Body of pancreas (tissue), 4 donors: ENCODE results near the gene ADGRD2. TPM values are rescaled to one million over a fixed set of nuclear protein-coding genes. Genes with fewer than 3 reads are reported as not detected.

Source experiments
- ATAC-seq: fragments of 150-250 bp; one replicate; pipeline ENCODE4 v1.9.1; 2016
- DNase-seq, 4 donors: peaks; one replicate each; pipeline ENCODE4 v3.0.0-alpha.2; 2019
- H3K27ac ChIP-seq, 4 donors: fragments of 200-600 bp; sonication (generic); 1 replicate in 3 of 4; 2 replicates in 1 of 4; pipeline versions ENCODE4 v1.5.1 to v1.6.1; 2016 to 2019; ENCODE audit warnings: mild to moderate bottlenecking in 1 of 4, mixed read lengths in 1 of 4, moderate library complexity in 1 of 4
- H3K27me3 ChIP-seq, 2 donors: fragments of 200-600 bp; sonication (generic); one replicate each; pipeline ENCODE4 v1.6.0; 2016; ENCODE audit warnings: mild to moderate bottlenecking in 1 of 2
- H3K36me3 ChIP-seq, 2 donors: fragments of 200-600 bp; sonication (generic); replicated peaks in 1 of 2; 2 replicates each; pipeline ENCODE4 v1.5.1; 2016; ENCODE audit warnings: low read depth in 2 of 2; ENCODE audit not compliant: insufficient read depth in 1 of 2
- H3K4me1 ChIP-seq: fragments of 200-600 bp; sonication (generic); one replicate; pipeline ENCODE4 v1.6.0; 2016
- H3K4me3 ChIP-seq, 2 donors: fragments of 200-600 bp; sonication (generic); 1 replicate in 1 of 2; 2 replicates in 1 of 2; pipeline ENCODE4 v1.5.1; 2016 to 2019
- H3K9me3 ChIP-seq, 3 donors: fragments of 200-600 bp; sonication (generic); 1 replicate in 2 of 3; 2 replicates in 1 of 3; pipeline ENCODE4 v1.5.1; 2016
- POLR2A ChIP-seq, 3 donors: fragments of 450-650 bp; IDR thresholded peaks; one replicate each; pipeline ENCODE4 v1.6.1; 2016; ENCODE audit warnings: antibody characterized with exemption in 3 of 3, mild to moderate bottlenecking in 2 of 3
- WGBS, 2 donors: methylation state at CpG; one replicate each; pipeline ENCODE4 v1.1.5; 2017; 5-methylcytosine and 5-hydroxymethylcytosine counted together
- intact Hi-C: fragments of 100-400 bp; cut with DNase I; formaldehyde crosslinking; loops from one replicate; pipeline ENCODE4 v1.15.1; 2023
- total RNA-seq, 2 donors: library from RNA; depleted of rRNA; stranded (reverse); fragments of >200 nt; gene quantifications; one replicate each; pipeline ENCODE4 v1.1.0, GENCODE V29; 2016
- TF ChIP-seq, protein P1 (sequence below), 7 experiments: fragments of 450-650 bp in 4 of 7; fragments of 200-600 bp in 3 of 7; sonication (generic) in 3 of 7; IDR thresholded peaks; one replicate each; pipeline ENCODE4 v1.5.1; 2016 to 2019; ENCODE audit warnings: antibody characterized with exemption in 7 of 7

ADGRD2 gene
- total RNA-seq, 2 donors from 2014 or later = not detected

DNA sequence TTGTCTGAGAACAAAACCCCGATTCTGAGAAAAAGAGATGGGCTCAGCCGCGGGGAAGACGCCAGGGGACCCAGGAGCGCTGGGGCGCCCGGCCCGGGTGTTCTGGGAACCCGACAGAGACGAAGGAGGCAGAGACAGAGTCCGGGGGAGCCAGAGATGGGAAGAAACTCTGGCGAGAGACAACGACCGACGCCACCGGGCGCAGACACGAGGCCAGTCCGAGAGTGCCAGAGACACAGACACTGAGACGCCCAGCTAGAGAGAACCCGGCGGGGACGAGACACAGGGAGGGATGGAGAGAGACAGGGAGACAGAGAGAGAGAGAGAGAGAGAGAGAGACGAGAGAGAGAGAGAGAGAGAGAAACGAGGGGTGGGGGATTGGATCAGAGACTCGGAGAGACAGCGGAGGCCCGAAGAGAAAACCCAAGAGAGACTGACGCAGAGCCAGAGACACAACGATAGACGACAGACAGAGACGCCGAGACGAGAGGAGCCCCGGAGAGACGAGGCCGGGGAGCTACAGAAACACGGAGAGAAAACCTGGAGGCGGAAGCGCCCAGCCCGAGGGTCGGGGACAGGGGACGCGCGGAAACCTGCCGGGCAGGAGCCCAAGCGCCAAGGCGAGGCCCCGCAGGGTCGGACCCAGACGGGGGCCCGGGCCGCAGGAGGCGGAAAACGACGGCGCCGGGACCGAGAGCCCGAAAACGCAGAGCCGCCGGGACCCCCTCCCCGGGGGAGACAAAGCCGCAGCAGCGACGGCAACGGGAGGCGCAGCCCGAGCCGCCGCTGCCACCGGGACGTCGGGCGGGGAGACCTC, 53.7 kb downstream of the ADGRD2 start:
- ATAC-seq = no peak
- no peak overlapping the region for H3K4me3 ChIP-seq
- intact Hi-C loops = no loop called here
- peaks cover 0 to 20% of the 10 kb centered on the region in 2 donors for H3K27me3 ChIP-seq
- H3K9me3 ChIP-seq = no peaks in the 10 kb centered on the region
- no peaks in the 10 kb centered on the region for H3K36me3 ChIP-seq
- TF ChIP-seq, protein P1, sequence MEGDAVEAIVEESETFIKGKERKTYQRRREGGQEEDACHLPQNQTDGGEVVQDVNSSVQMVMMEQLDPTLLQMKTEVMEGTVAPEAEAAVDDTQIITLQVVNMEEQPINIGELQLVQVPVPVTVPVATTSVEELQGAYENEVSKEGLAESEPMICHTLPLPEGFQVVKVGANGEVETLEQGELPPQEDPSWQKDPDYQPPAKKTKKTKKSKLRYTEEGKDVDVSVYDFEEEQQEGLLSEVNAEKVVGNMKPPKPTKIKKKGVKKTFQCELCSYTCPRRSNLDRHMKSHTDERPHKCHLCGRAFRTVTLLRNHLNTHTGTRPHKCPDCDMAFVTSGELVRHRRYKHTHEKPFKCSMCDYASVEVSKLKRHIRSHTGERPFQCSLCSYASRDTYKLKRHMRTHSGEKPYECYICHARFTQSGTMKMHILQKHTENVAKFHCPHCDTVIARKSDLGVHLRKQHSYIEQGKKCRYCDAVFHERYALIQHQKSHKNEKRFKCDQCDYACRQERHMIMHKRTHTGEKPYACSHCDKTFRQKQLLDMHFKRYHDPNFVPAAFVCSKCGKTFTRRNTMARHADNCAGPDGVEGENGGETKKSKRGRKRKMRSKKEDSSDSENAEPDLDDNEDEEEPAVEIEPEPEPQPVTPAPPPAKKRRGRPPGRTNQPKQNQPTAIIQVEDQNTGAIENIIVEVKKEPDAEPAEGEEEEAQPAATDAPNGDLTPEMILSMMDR (IDR thresholded peaks at IDR 0.05) = no peak
- no peak for TF ChIP-seq POLR2A (IDR thresholded peaks at IDR 0.05)
- H3K27ac ChIP-seq = no peak overlapping the region
- DNase-seq = no peak
- WGBS, 2 donors = 2 to 5% methylated on average over 39 to 72 of the region's 76 CpGs
- H3K4me1 ChIP-seq = peaks cover 19% of the 10 kb centered on the region

DNA sequence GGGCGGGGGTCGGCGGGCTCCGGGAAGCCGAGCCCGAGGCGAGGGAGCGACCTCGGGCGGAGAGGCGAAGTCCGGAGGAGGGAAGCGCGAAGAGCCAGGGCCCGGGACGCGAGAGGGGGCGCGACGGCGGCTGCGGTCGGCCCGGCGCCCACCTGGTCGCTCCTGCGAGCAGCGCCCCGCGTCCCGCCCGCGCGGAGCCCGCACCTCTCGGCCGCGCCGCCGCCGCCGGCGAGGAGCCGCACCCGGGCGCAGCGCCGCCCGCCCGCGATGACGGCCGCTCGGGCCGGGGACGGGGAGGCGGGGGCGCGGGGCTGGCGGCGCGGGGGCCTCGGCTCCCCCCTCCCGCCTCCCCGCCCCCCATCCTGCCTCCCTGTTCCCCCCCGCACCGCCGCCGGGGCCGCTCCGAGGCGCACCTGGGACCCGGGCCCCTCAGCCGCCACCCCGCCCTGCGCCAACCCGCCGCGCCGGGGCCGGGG, 54.3 kb downstream of the ADGRD2 start:
- WGBS, 2 donors = 0% methylated on average over 46 of the region's 81 CpGs; no CpG with 5 or more reads in 1 of the 2 donors
- Histone ChIP-seq H3K4me1 (peaks cover 19% of the 10 kb centered on the region), H3K27me3 (peaks cover 0 to 20% of the 10 kb centered on the region in 2 donors), H3K36me3 (no peaks in the 10 kb centered on the region), H3K27ac (no peak overlapping the region), H3K4me3 (no peak overlapping the region), H3K9me3 (no peaks in the 10 kb centered on the region)
- ATAC-seq (no peak), DNase-seq (no peak)
- intact Hi-C loops = no loop called here
- TF ChIP-seq, protein P1 (IDR thresholded peaks at IDR 0.05) = no peak
- TF ChIP-seq POLR2A (IDR thresholded peaks at IDR 0.05) = no peak

DNA sequence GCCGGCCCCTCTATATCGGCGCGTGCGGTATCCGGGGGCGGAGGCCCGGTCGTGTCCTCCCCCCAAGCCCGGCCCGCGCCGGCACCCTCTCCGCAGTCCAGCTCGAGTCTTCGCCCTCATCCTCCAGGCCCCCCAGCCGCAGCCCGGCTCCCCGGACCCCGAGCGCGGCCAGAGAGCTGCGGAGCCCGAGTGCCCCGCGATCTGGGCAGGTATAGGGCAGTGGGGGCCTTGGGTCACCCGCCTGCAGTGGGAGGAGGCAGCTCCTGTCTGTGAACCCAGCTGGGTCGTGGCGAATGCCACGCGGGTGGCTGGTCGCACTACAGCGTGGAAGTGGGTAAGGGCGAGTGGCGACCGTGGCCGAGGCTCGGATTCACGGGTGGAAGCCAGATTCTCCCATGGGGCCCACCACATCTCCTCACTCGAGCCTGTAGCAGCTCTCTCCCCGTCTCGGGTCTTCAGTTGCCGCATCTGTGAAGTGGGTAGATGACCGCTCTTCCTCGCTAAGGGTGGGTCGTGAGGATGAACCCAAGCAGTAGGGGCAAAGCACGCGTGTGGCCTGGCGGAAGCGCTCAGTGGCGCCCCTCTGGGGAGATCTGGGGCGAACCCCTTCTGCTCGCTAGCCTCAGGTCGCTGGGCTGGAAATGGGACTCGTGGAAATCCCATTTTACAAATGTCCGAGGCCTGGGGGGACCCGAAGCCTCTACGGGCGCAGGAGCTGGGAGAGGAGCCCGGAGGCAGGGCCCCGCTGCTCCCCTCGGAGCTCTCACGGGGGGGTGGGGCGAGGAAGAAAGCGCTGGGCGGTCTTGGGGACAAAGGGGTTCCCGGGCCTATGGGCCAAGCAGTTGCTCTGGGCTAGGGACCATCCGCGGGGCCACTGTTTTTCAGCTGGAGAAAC, 55.0 kb downstream of the ADGRD2 start:
- intact Hi-C loops = no loop called here

DNA sequence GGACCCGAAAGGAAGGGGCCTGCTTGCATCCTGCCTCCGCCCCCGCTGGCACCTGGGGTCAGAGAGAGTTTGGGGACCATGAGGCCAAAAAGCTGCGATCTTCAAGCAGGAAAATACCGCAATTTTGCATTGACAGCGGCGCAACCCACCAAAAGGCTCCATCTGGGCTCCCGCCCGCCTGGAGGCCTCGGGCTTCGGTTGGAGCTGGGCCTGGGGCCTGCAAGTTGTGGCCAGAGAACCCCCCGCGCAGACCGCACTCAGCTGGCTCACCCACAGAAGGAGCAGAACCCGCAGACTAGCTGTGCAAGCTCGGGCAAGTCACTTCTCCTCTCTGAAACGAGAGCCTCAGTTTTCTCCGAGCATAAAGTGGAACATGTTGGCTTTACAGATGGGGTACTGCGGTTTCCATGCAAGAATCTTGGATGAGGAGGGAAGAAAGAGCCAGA, 55.7 kb downstream of the ADGRD2 start:
- Histone ChIP-seq H3K4me3 (no peak overlapping the region), H3K36me3 (no peaks in the 10 kb centered on the region), H3K27ac (no peak overlapping the region), H3K27me3 (peaks cover 0 to 20% of the 10 kb centered on the region in 2 donors), H3K4me1 (peaks cover 19% of the 10 kb centered on the region), H3K9me3 (no peaks in the 10 kb centered on the region)
- intact Hi-C loops = no loop called here
- DNase-seq = no peak
- no peak for ATAC-seq
- 90 to 95% methylated on average over 15 to 19 of the region's 19 CpGs for WGBS, 2 donors
- TF ChIP-seq, protein P1 (IDR thresholded peaks at IDR 0.05) = no peak
- no peak for TF ChIP-seq POLR2A (IDR thresholded peaks at IDR 0.05)

More for the DNA sequence above, 55.0 kb downstream of the ADGRD2 start:
- Histone ChIP-seq H3K27me3 (peaks cover 0 to 20% of the 10 kb centered on the region in 2 donors), H3K27ac (no peak overlapping the region), H3K4me1 (peaks cover 19% of the 10 kb centered on the region), H3K9me3 (no peaks in the 10 kb centered on the region), H3K36me3 (no peaks in the 10 kb centered on the region), H3K4me3 (no peak overlapping the region)
- WGBS, 2 donors = 35 to 62% methylated on average over 15 to 63 of the region's 69 CpGs
- DNase-seq = no peak
- ATAC-seq = no peak
- TF ChIP-seq POLR2A (IDR thresholded peaks at IDR 0.05) = no peak
- TF ChIP-seq, protein P1 (IDR thresholded peaks at IDR 0.05) = no peak
